HCT116 (cell line): ENCODE data around the gene PRR15L. TPM values are rescaled to one million over a fixed set of nuclear protein-coding genes. Genes with fewer than 3 reads are reported as not detected.
A peak's percentile ranks its signal among the peaks of the same experiment; 100 is the strongest.

Source experiments
- ATAC-seq: fragments of 200-7000 bp; cut with Tn5 transposase; 2 replicates; pipeline ENCODE4 v1.9.1; 2020; ENCODE audit warnings: mild to moderate bottlenecking, moderate library complexity
- BruUV-seq: library from RNA; stranded (reverse); fragments of 400-500 nt; replicated peaks from 2 replicates; lab custom pipeline; 2021; lab: Mats Ljungman, UMichigan
- CTCF ChIA-PET: fragments of 300-600 bp; sonication (Branson Sonifier 250); formaldehyde crosslinking; loops from one replicate; lab custom pipeline; 2021; ENCODE audit warnings: antibody characterized with exemption; lab: Charles Lee
- POLR2A ChIA-PET: fragments of 300-600, 350-600 bp; sonication (Branson Sonifier 250); formaldehyde crosslinking; loops from one replicate; lab custom pipeline; 2021; ENCODE audit warnings: antibody characterized with exemption; lab: Charles Lee
- RAD21 ChIA-PET, 2 experiments: fragments of 300-600 bp; sonication (Branson Sonifier 250); formaldehyde crosslinking; loops; one replicate each; lab custom pipeline; 2023; ENCODE audit warnings: low total read pairs in 2 of 2; ENCODE audit not compliant: uncharacterized antibody in 2 of 2, unreplicated experiment in 2 of 2, low non-redundant PET in 1 of 2; lab: Charles Lee
- DNase-seq: peaks from one replicate; pipeline ENCODE4 v3.0.0-alpha.2; 2010; ENCODE audit warnings: low read depth, low spot score
- H2AFZ ChIP-seq: fragments of 200-600 bp; shearing (Covaris generic), sonication (generic); 2 replicates; pipeline ENCODE4 v1.6.1; 2017; ENCODE audit warnings: low read depth, mixed run types, mixed read lengths, antibody characterized with exemption, low read length; ENCODE audit not compliant: poor library complexity, severe bottlenecking
- H3K27ac ChIP-seq: 2 replicates; pipeline ENCODE4 v1.5.1; 2012; ENCODE audit warnings: low read depth, low read length
- H3K27me3 ChIP-seq: fragments of 200-600 bp; sonication (generic); 2 replicates; pipeline ENCODE4 v1.6.1; 2016; ENCODE audit warnings: mixed run types, low read length, mixed read lengths; ENCODE audit not compliant: insufficient read depth
- H3K36me3 ChIP-seq, 2 experiments: fragments of 200-500 bp in 1 of 2; fragments of 200-600 bp in 1 of 2; sonication (Bioruptor generic) in 1 of 2; sonication (generic) in 1 of 2; 2 replicates each; pipeline versions ENCODE4 v1.5.1 to v1.6.1; 2014 to 2016; ENCODE audit warnings: low read length in 2 of 2, inconsistent platforms in 1 of 2, mixed read lengths in 1 of 2, mixed run types in 1 of 2; ENCODE audit not compliant: insufficient read depth in 2 of 2, control insufficient read depth in 1 of 2
- H3K4me1 ChIP-seq, 2 experiments: fragments of 200-600 bp in 1 of 2; sonication (generic) in 1 of 2; 2 replicates each; pipeline versions ENCODE4 v1.5.1 to v1.6.1; 2012 to 2017; ENCODE audit warnings: low read length in 2 of 2, inconsistent platforms in 1 of 2, mild to moderate bottlenecking in 1 of 2, mixed read lengths in 1 of 2, mixed run types in 1 of 2, moderate library complexity in 1 of 2; ENCODE audit not compliant: insufficient read depth in 2 of 2, control insufficient read depth in 1 of 2
- H3K4me2 ChIP-seq: fragments of 200-600 bp; sonication (generic); 2 replicates; pipeline ENCODE4 v1.6.1; 2017; ENCODE audit warnings: mixed run types, low read length, mixed read lengths
- H3K4me3 ChIP-seq, 2 experiments: fragments of 200-600 bp in 1 of 2; sonication (generic) in 1 of 2; replicated peaks in 1 of 2; 2 replicates each; pipeline ENCODE4 v1.5.1; 2011 to 2016; ENCODE audit warnings: low read length in 2 of 2, control low read depth in 1 of 2, low read depth in 1 of 2, mild to moderate bottlenecking in 1 of 2, mixed read lengths in 1 of 2, mixed run types in 1 of 2
- H3K79me2 ChIP-seq: fragments of 200-600 bp; sonication (generic); 2 replicates; pipeline ENCODE4 v1.6.1; 2017; ENCODE audit warnings: mild to moderate bottlenecking, mixed run types, low read length, moderate library complexity, mixed read lengths; ENCODE audit not compliant: insufficient read depth
- H3K9ac ChIP-seq: fragments of 200-600 bp; sonication (generic); 2 replicates; pipeline ENCODE4 v1.6.1; 2016; ENCODE audit warnings: low read length, mixed read lengths
- H3K9me2 ChIP-seq: fragments of 200-600 bp; sonication (generic), shearing (Covaris generic); 2 replicates; pipeline ENCODE4 v1.6.1; 2017; ENCODE audit warnings: mixed run types, mild to moderate bottlenecking, moderate library complexity; ENCODE audit not compliant: insufficient read depth
- H3K9me3 ChIP-seq, 2 experiments: fragments of 200-500 bp in 1 of 2; fragments of 200-600 bp in 1 of 2; sonication (Bioruptor generic) in 1 of 2; sonication (generic) in 1 of 2; 2 replicates each; pipeline ENCODE4 v1.6.1; 2014 to 2017; ENCODE audit warnings: low read length in 2 of 2, mixed read lengths in 2 of 2, inconsistent platforms in 1 of 2, low read depth in 1 of 2, mild to moderate bottlenecking in 1 of 2, mixed run types in 1 of 2, moderate library complexity in 1 of 2; ENCODE audit not compliant: control insufficient read depth in 1 of 2, insufficient read depth in 1 of 2
- H4K20me1 ChIP-seq: fragments of 200-600 bp; sonication (generic), shearing (Covaris generic); 2 replicates; pipeline ENCODE4 v1.6.1; 2017; ENCODE audit warnings: mixed run types, mild to moderate bottlenecking, moderate library complexity; ENCODE audit not compliant: insufficient read depth
- ATF3 ChIP-seq: IDR thresholded peaks from 2 replicates; pipeline ENCODE4 v1.6.1; 2012
- CEBPB ChIP-seq: IDR thresholded peaks from 2 replicates; pipeline ENCODE4 v1.6.1; 2012; ENCODE audit warnings: low read depth
- CTCF ChIP-seq, 3 experiments: fragments of 200-600 bp in 1 of 3; sonication (generic) in 1 of 3; IDR thresholded peaks in 2 of 3; conservative IDR thresholded peaks in 1 of 3; 2 replicates each; pipeline ENCODE4 v1.5.1; 2012 to 2017; ENCODE audit warnings: low read depth in 2 of 3, low read length in 2 of 3, antibody characterized with exemption in 1 of 3, borderline replicate concordance in 1 of 3, control low read depth in 1 of 3, mild to moderate bottlenecking in 1 of 3, mixed read lengths in 1 of 3, mixed run types in 1 of 3, moderate library complexity in 1 of 3; ENCODE audit not compliant: insufficient read depth in 1 of 3
- SIN3A ChIP-seq: IDR thresholded peaks from 2 replicates; pipeline ENCODE4 v1.6.1; 2012; ENCODE audit warnings: low read depth
- SP1 ChIP-seq: IDR thresholded peaks from 2 replicates; pipeline ENCODE4 v1.6.1; 2012; ENCODE audit warnings: low read depth
- SRF ChIP-seq: IDR thresholded peaks from 2 replicates; pipeline ENCODE4 v1.6.1; 2012; ENCODE audit warnings: low read depth
- ZNF274 ChIP-seq: fragments of 200-500 bp; sonication (Bioruptor generic); IDR thresholded peaks from 2 replicates; pipeline ENCODE4 v1.6.1; 2014; ENCODE audit warnings: mild to moderate bottlenecking, low read depth, low read length, inconsistent platforms
- intact Hi-C: fragments of 100-400 bp; cut with micrococcal nuclease; formaldehyde crosslinking; loops from 2 replicates; pipeline ENCODE4 v1.10.0; 2022
- total RNA-seq: library from RNA; stranded (reverse); gene quantifications from one replicate; pipeline ENCODE4 v1.2.1, GENCODE V29; 2021; ENCODE audit not compliant: unreplicated experiment

Gene PRR15L
- total RNA-seq, 1 experiment from 2014 or later = 0.34 TPM

DNA sequence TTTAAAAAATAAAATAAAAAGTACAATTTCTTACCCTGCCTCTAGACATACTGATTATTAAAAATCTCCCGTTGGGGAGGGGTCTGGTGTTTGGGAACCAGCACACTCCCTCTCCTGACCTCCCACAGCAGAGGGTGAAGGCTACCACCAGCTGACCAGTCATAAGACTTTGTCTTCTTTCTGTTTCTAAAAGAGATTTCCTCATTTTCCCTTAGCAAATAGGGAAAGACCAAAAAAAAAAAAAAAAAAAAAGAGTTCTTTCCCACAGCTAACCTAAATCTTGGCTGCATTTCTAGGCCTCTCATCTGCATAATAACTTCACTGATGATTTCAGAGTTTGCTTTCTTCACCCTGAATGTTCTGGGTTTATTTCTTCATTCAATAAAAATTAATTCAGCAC is 43.5 kb upstream of the PRR15L start (continued):
- TF ChIP-seq CTCF (IDR thresholded peaks at IDR 0.05 in 2 of 3, conservative IDR thresholded peaks at IDR 0.05 in 1 of 3; ENCODE audit: borderline replicate concordance in 1 of 3, insufficient read depth in 1 of 3, low read depth in 2 of 3, low read length in 2 of 3) (no peak), SRF (no peak), ZNF274 (no peak), SIN3A (no peak), ATF3 (no peak), CEBPB (no peak), SP1 (no peak)

- no TSS peak for BruUV-seq
- Histone ChIP-seq H4K20me1 (no peaks in the 10 kb centered on the region), H3K4me1 (peaks cover 8 to 26% of the 10 kb centered on the region in 2 experiments), H3K4me3 (no peak overlapping the region), H3K4me2 (no peak overlapping the region), H3K27me3 (no peaks in the 10 kb centered on the region), H3K9me3 (no peaks in the 10 kb centered on the region), H3K79me2 (no peaks in the 10 kb centered on the region), H3K9me2 (no peaks in the 10 kb centered on the region), H3K36me3 (no peaks in the 10 kb centered on the region), H3K9ac (no peak overlapping the region), H2AFZ (peak overlapping the region; percentile 50), H3K27ac (no peak overlapping the region)
- ChIA-PET CTCF (interaction anchor here (1.1 to 2.7 kb wide), 5 partner anchors 11 to 157 kb away, joined by 3 to 16 read pairs (median 8); partner anchors contain the start of gene CDK5RAP3), POLR2A (interaction anchor here (1.2 kb wide), 1 partner anchor 49 kb away, joined by 3 read pairs; the partner anchor contains the start of gene NFE2L1), RAD21 (no interaction called here)
- ATAC-seq = peak; percentile 77
- TF ChIP-seq SIN3A = no peak
- TF ChIP-seq CTCF (IDR thresholded peaks at IDR 0.05 in 2 of 3, conservative IDR thresholded peaks at IDR 0.05 in 1 of 3; ENCODE audit: borderline replicate concordance in 1 of 3, insufficient read depth in 1 of 3, low read depth in 2 of 3, low read length in 2 of 3) = peak in 2 of 3 experiments; percentile 29 to 34; a peak in 4 of 6 replicates
- intact Hi-C loops = no loop called here
- no peak for DNase-seq
Observed at GRCh38 chr17:47999582-47999981, 41.9 kb upstream of the PRR15L start.
